KOPT-K1 (cell line): Measurements from ENCODE around the gene IL17B.
"Not testable (repeated sequence)": the region's sequence is repeated elsewhere in the genome, so short reads cannot be mapped to it uniquely, and the experiment has no call there.

ENCODE experiments used
- H3K27ac ChIP-seq: fragments of 200-600 bp; sonication (generic); 2 replicates; pipeline ENCODE4 v1.5.1; 2016; ENCODE audit warnings: antibody characterized with exemption, mild to moderate bottlenecking, low read depth, low read length; ENCODE audit not compliant: poor library complexity, severe bottlenecking
- H3K36me3 ChIP-seq: fragments of 200-600 bp; sonication (generic); 2 replicates; pipeline ENCODE4 v1.5.1; 2017; ENCODE audit warnings: antibody characterized with exemption, mild to moderate bottlenecking, low read length, moderate library complexity; ENCODE audit not compliant: insufficient read depth
- H3K9me3 ChIP-seq: fragments of 200-600 bp; sonication (generic); 2 replicates; pipeline ENCODE4 v1.5.1; 2017; ENCODE audit warnings: antibody characterized with exemption, low read length, mild to moderate bottlenecking; ENCODE audit not compliant: insufficient read depth, poor library complexity, severe bottlenecking

Gene IL17B

GRCh38 chr5:149408252-149409099 lies 29.4 kb upstream of the IL17B start:
- Histone ChIP-seq H3K27ac (no peak overlapping the region), H3K36me3 (no peaks in the 10 kb centered on the region), H3K9me3 (no peaks in the 10 kb centered on the region)

GRCh38 chr5:149407323-149408251 lies 28.5 kb upstream of the IL17B start:
- no peak overlapping the region for H3K27ac ChIP-seq
- no peaks in the 10 kb centered on the region for H3K9me3 ChIP-seq
- H3K36me3 ChIP-seq, result no peaks in the 10 kb centered on the region

- Histone ChIP-seq H3K36me3 (no peaks in the 10 kb centered on the region), H3K27ac (no peak overlapping the region), H3K9me3 (no peaks in the 10 kb centered on the region)
These were observed 27.9 kb upstream of the IL17B start for GRCh38 chr5:149406979-149407306.

GRCh38 chr5:149406203-149406978 lies 27.3 kb upstream of the IL17B start:
- Histone ChIP-seq H3K27ac (no peak overlapping the region), H3K9me3 (no peaks in the 10 kb centered on the region), H3K36me3 (no peaks in the 10 kb centered on the region)

GRCh38 chr5:149405550-149406202 lies 26.6 kb upstream of the IL17B start:
- Histone ChIP-seq H3K36me3 (no peaks in the 10 kb centered on the region), H3K27ac (no peak overlapping the region), H3K9me3 (no peaks in the 10 kb centered on the region)

- Histone ChIP-seq H3K27ac (no peak overlapping the region), H3K9me3 (no peaks in the 10 kb centered on the region), H3K36me3 (no peaks in the 10 kb centered on the region)
These were observed 25.9 kb upstream of the IL17B start for GRCh38 chr5:149404746-149405549.

- Histone ChIP-seq H3K27ac (no peak overlapping the region), H3K9me3 (no peaks in the 10 kb centered on the region), H3K36me3 (no peaks in the 10 kb centered on the region)
These were observed 25.0 kb upstream of the IL17B start for GRCh38 chr5:149403923-149404745.

- Histone ChIP-seq H3K36me3 (no peaks in the 10 kb centered on the region), H3K27ac (no peak overlapping the region), H3K9me3 (no peaks in the 10 kb centered on the region)
These were observed 23.2 kb upstream of the IL17B start for GRCh38 chr5:149402291-149402690.

- no peak overlapping the region for H3K27ac ChIP-seq
- H3K36me3 ChIP-seq, result no peaks in the 10 kb centered on the region
- H3K9me3 ChIP-seq, result no peaks in the 10 kb centered on the region
These were observed 22.0 kb upstream of the IL17B start for GRCh38 chr5:149401051-149401450.

- H3K9me3 ChIP-seq, result no peaks in the 10 kb centered on the region
- no peaks in the 10 kb centered on the region for H3K36me3 ChIP-seq
- H3K27ac ChIP-seq, result no peak overlapping the region
These were observed 21.2 kb upstream of the IL17B start for GRCh38 chr5:149400304-149400703.

GRCh38 chr5:149399775-149400174 lies 20.7 kb upstream of the IL17B start:
- Histone ChIP-seq H3K9me3 (no peaks in the 10 kb centered on the region), H3K27ac (no peak overlapping the region), H3K36me3 (no peaks in the 10 kb centered on the region)

- not testable (repeated sequence) for H3K27ac ChIP-seq, H3K9me3 ChIP-seq, H3K36me3 ChIP-seq
These were observed 19.7 kb upstream of the IL17B start for GRCh38 chr5:149398747-149399266.

GRCh38 chr5:149397530-149397929 lies 18.4 kb upstream of the IL17B start:
- Histone ChIP-seq H3K36me3 (no peaks in the 10 kb centered on the region), H3K9me3 (no peaks in the 10 kb centered on the region), H3K27ac (no peak overlapping the region)
